NCI-H2107 (cell line): ENCODE measurements around the gene SRPK1.
"Not testable (repeated sequence)": the region's sequence is repeated elsewhere in the genome, so short reads cannot be mapped to it uniquely, and the experiment has no call there.

Source experiments
- DNase-seq: peaks from one replicate; lab custom pipeline; 2025; lab: John Stamatoyannopoulos, UW

SRPK1 gene

DNA sequence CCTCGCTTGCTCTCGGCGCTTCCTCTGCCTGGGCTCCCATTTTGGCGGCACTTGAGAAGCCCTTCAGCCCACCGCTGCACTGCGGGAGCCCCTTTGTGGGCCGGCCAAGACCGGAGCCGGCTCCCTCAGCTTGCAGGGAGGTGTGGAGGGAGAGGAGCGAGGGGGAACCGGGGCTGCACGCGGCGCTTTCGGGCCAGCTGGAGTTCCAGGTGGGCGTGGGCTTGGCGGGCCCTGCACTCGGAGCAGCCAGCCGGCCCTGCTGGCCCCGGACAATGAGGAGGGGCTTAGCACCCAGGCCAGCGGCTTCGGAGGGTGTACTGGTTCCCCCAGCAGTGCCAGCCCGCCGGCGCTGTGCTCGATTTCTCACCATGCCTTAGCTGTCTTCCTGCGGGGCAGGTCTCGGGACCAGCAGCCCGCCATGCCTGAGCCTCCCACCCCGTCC lies 10.2 kb upstream of the SRPK1 start:
- DNase-seq: no peak

GRCh38 chr6:35929601-35930000 lies 8.7 kb upstream of the SRPK1 start:
- DNase-seq: no peak

DNA sequence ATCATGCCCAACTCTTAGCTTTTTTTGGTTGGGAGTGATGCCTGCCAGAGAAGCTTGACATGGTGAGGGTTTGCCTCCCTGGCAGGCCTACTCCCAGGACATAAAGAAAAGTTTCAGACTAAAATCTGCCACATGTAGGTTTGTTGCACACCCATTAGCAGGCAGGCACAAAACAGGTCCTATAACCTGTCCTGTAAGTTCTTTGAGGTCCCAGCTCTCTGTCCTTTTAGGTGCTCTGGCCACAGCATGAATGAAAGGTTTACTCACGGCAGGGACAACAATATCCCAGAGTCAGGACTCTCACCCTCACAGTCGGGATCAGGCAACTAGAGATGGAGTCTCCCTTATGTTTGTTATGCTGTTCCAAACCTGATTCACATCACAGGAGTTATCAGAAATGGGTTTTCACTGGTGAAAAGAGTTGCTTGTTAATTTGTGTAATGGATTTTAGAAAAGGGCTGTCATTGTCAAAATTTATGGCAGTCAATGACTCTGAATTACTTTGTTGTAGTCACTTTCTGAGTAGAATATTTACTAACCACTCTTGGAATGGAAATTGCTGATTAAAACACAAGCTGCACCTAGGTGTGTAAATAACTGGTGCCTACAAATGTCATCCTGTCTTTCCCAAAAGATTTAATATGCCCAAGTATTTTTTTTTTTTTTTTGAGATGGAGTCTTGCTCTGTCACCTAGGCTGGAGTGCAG lies 5.8 kb upstream of the SRPK1 start:
- DNase-seq: no peak

- DNase-seq: no peak
These were observed 5.1 kb upstream of the SRPK1 start for GRCh38 chr6:35925961-35926360.

DNA sequence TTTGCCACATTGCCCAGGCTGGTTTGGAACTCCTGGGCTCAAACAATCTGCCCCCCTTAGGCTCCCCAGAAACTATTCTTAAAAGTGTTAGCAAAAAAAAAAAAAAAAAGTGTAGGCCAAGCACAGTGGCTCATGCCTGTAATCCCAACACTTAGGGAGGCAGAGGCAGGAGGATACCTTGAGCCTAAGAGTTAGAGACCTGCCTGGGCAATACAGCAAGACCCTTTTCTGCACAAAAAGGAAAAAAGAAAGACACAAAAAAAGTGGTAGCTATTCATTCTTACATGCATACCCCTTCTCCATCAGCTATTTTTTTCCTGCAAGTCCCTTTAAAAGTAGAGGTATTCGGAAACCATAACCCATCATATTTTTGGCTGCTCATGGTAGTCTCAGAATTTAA lies 3.2 kb upstream of the SRPK1 start:
- no peak for DNase-seq

DNA sequence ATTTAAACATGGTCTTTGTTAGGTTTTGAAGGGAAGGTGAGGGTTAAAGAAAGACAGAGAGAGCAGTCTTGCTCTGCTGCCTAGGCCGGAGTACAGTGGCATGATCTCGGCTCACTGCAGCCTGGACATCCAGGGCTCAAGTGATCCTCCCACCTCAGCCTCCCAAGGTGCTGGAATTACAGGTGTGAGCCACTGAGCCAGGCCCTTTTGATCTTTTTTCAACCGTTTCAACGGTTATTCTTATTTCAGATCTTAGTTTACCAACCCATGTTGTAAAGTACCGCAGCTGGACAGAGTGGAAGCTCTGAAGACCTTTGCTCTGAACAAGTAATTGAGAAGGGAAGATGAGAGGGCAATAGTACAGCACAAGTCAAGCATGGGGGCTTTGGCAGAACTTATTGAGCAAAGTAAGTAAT lies 1.2 kb upstream of the SRPK1 start:
- no peak for DNase-seq

GRCh38 chr6:35919827-35920751 lies 809 bp downstream of the SRPK1 start:
- DNase-seq: no peak

- no peak for DNase-seq
These were observed 1.6 kb downstream of the SRPK1 start for GRCh38 chr6:35919085-35919826.

- not testable (repeated sequence) for DNase-seq
These were observed 4.0 kb downstream of the SRPK1 start for GRCh38 chr6:35916893-35917292.

DNA sequence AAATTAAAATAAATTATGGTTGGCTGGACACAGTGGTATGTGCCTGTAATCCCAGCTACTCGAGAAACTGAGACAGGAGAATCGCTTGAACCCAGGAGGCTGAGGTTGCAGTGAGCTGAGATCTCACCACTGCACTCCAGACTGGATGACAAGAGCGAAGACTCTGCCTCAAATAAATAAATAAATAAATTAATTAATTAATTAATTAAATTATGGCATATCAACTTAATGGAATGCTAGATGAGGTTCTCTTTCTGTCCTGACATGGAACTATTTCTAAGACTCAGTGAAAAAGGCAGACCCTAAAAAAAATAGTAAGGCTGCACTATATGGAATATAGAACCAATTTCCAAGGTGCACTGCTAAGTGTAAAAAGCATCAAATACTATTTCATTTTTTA lies 4.8 kb downstream of the SRPK1 start:
- no peak for DNase-seq

- DNase-seq: no peak
These were observed 6.4 kb downstream of the SRPK1 start for GRCh38 chr6:35914536-35914935.

- no peak for DNase-seq
These were observed 8.8 kb downstream of the SRPK1 start for GRCh38 chr6:35911871-35912653.

GRCh38 chr6:35909571-35909970 lies 11.3 kb downstream of the SRPK1 start:
- DNase-seq: not testable (repeated sequence)

GRCh38 chr6:35908753-35909401 lies 12.0 kb downstream of the SRPK1 start:
- not testable (repeated sequence) for DNase-seq

DNA sequence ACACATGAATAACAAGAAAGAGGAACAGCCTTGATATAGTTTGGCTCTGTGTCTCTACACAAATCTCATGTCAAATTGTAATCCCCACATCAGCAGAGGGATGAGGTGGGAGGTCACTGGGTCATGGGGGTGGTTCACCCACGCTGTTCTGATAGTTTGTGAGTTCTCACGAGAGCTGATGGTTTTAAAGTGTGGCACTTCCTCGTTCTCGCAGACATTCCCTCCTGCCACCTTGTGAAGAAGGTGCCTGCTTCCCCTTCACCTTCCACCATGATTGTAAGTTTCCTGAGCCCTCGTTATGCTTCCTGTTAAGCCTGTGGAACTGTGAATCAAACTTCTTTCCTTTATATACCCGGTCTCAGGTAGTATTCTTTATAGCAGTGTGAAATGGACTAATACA lies 13.1 kb downstream of the SRPK1 start:
- no peak for DNase-seq

- no peak for DNase-seq
These were observed 14.4 kb downstream of the SRPK1 start for GRCh38 chr6:35906499-35906846.

GRCh38 chr6:35905841-35906498 lies 14.9 kb downstream of the SRPK1 start:
- DNase-seq: no peak

- DNase-seq: no peak
These were observed 15.6 kb downstream of the SRPK1 start for GRCh38 chr6:35905141-35905785.

DNA sequence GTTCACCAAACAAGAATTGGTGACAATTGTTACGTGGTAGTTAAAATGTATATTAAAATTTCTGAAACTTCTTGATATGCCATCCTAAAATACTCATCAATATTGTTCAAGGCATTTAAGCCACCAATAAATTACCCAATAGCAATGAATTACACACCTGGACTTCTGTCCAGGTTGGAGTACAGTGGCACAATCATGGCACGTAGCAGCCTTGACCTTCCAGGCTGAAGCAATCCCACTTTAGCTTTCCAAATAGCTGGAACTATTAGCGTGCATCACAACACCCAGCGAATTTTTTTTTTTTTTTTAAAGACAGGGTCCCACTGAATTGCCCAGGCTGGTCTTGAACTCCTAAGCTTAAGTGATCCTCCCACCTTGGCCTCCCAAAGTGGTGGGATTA lies 17.2 kb downstream of the SRPK1 start:
- no peak for DNase-seq

- no peak for DNase-seq
These were observed 20.4 kb downstream of the SRPK1 start for GRCh38 chr6:35900448-35900847.
